Head of caudate nucleus (tissue), 42 donors: ENCODE data around the gene PEBP1.
"Not testable (repeated sequence)": the region's sequence is repeated elsewhere in the genome, so short reads cannot be mapped to it uniquely, and the experiment has no call there.

ENCODE experiments used
- DNase-seq, 42 donors: peaks; one replicate each; pipeline versions ENCODE4 v3.0.0 to v3.0.0-alpha.2; 2020 to 2021; ENCODE audit warnings: mixed read lengths in 7 of 42
- intact Hi-C: fragments of 100-400 bp; cut with DNase I; formaldehyde crosslinking; loops from one replicate; pipeline ENCODE4 v1.15.0; 2022

Gene PEBP1

GRCh38 chr12:118126119-118126757 is 9.7 kb upstream of the PEBP1 start:
- intact Hi-C loops: no loop called here
- peak in 14 of 42 donors; percentile 18 to 70 (median 45) for DNase-seq

GRCh38 chr12:118127867-118128266 is 8.1 kb upstream of the PEBP1 start:
- intact Hi-C loops: no loop called here
- no peak for DNase-seq

GRCh38 chr12:118129436-118129835 is 6.5 kb upstream of the PEBP1 start:
- DNase-seq, intact Hi-C loops: not testable (repeated sequence)

GRCh38 chr12:118136559-118137003 is 657 bp downstream of the PEBP1 start:
- intact Hi-C loops: loop anchor here (5.0 kb wide), 1 partner anchor 241 kb away; the partner anchor contains the start of gene SUDS3
- peak in 38 of 42 donors; percentile 26 to 80 (median 56) for DNase-seq

- DNase-seq: no peak
- intact Hi-C loops: loop anchor here (5.0 kb wide), 1 partner anchor 240 kb away; the partner anchor contains the start of gene SUDS3
Measured at GRCh38 chr12:118137148-118137678, 1.3 kb downstream of the PEBP1 start.

GRCh38 chr12:118140825-118141224 is 4.9 kb downstream of the PEBP1 start:
- intact Hi-C loops: no loop called here

GRCh38 chr12:118144499-118144898 is 8.6 kb downstream of the PEBP1 start:
- intact Hi-C loops: no loop called here
- no peak for DNase-seq

More at GRCh38 chr12:118140825-118141224, 4.9 kb downstream of the PEBP1 start:
- no peak for DNase-seq

GRCh38 chr12:118145113-118145797 is 9.3 kb downstream of the PEBP1 start:
- intact Hi-C loops: no loop called here
- no peak for DNase-seq

- no peak for DNase-seq
- intact Hi-C loops: no loop called here
Measured at GRCh38 chr12:118145798-118146156, 9.9 kb downstream of the PEBP1 start.

GRCh38 chr12:118148287-118148686 is 12.4 kb downstream of the PEBP1 start:
- no peak for DNase-seq
- intact Hi-C loops: no loop called here

GRCh38 chr12:118150625-118151024 is 14.7 kb downstream of the PEBP1 start:
- intact Hi-C loops: no loop called here
- peak in 1 of 42 donors; percentile 67 for DNase-seq

GRCh38 chr12:118151755-118152154 is 15.8 kb downstream of the PEBP1 start:
- peak in 31 of 42 donors; percentile 22 to 86 (median 56) for DNase-seq
- intact Hi-C loops: no loop called here

GRCh38 chr12:118160536-118160935 is 24.6 kb downstream of the PEBP1 start:
- DNase-seq: no peak
- intact Hi-C loops: no loop called here

- intact Hi-C loops: no loop called here
- DNase-seq: peak in 19 of 42 donors; percentile 24 to 72 (median 39)
Measured at GRCh38 chr12:118164798-118165486, 29.0 kb downstream of the PEBP1 start.

GRCh38 chr12:118166946-118167345 is 31.0 kb downstream of the PEBP1 start:
- no peak for DNase-seq
- intact Hi-C loops: no loop called here

- intact Hi-C loops: no loop called here
Measured at GRCh38 chr12:118175823-118176447, 40.0 kb downstream of the PEBP1 start.

GRCh38 chr12:118183155-118183554 is 47.2 kb downstream of the PEBP1 start:
- no peak for DNase-seq
- intact Hi-C loops: no loop called here

More at GRCh38 chr12:118175823-118176447, 40.0 kb downstream of the PEBP1 start:
- no peak for DNase-seq

GRCh38 chr12:118183711-118184110 is 47.8 kb downstream of the PEBP1 start:
- no peak for DNase-seq
- intact Hi-C loops: no loop called here
